ENCODE measurements around the gene FAM171A1.

DNA sequence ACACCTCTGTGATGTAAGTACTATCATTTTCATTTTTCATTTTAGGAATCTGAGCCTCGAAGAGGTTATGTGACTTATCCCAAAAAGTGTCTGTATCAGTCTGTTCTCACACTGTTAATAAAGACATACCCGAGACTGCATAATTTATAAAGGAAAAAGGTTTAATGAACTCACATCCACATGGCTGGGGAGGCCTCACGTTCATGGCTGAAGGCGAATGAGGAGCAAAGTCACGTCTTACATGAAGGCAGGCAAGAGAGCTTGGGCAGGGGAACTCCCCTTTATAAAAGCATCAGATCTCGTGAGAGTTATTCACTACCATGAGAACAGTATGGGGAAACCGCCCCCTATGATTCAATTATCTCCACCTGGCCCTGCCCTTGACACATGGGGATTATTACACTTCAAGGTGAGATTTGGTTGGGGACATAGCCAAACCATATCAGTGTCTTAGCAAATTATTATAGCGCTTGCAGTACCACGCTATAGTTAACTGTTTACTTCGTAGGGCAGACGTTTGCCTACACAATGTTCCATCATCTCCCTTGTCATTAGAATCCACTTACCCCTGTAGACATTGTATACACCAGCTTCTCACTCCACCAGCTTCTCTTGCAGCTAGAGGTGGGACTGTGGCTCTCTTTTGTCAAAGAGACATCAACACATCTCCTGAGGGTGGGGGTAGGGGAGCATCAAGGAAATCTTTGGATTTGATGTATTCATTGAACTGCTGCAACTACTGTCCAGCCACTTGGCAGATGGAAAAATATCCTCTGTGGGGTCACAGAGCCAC is 187.2 kb downstream of the FAM171A1 start:
- TF ChIP-seq CTCF (IDR thresholded peaks at IDR 0.05; ENCODE audit: poor library complexity) (no peak), EZH2 (IDR thresholded peaks at IDR 0.05; ENCODE audit: borderline replicate concordance) (no peak), EZH2phosphoT487 (IDR thresholded peaks at IDR 0.05; ENCODE audit: low read depth, severe bottlenecking, unreplicated experiment) (no peak)
